ENCODE data around the gene OR2W3. TPM values are rescaled to one million over a fixed set of nuclear protein-coding genes. Genes with fewer than 3 reads are reported as not detected.

Gene OR2W3
- polyA plus RNA-seq, 1 donor from 2014 or later, result not detected

- no peak for TF ChIP-seq POLR2AphosphoS5 (IDR thresholded peaks at IDR 0.05)
- no peak for TF ChIP-seq MXI1 (conservative IDR thresholded peaks at IDR 0.05; ENCODE audit: poor library complexity, severe bottlenecking)
- TF ChIP-seq EP300 (conservative IDR thresholded peaks at IDR 0.05; ENCODE audit: poor library complexity, severe bottlenecking), result no peak
- no peak for TF ChIP-seq RAD21 (conservative IDR thresholded peaks at IDR 0.05)
- no peak for TF ChIP-seq EZH2 (IDR thresholded peaks at IDR 0.05; ENCODE audit: borderline replicate concordance, insufficient read depth, low read length, poor library complexity, severe bottlenecking)
- no peak for TF ChIP-seq SMC3 (conservative IDR thresholded peaks at IDR 0.05; ENCODE audit: poor library complexity)
- TF ChIP-seq TAF1 (IDR thresholded peaks at IDR 0.05; ENCODE audit: low read depth), result no peak
- TF ChIP-seq CTCF (IDR thresholded peaks at IDR 0.05; ENCODE audit: poor library complexity, severe bottlenecking), result no peak
- no peak for TF ChIP-seq REST (IDR thresholded peaks at IDR 0.05; ENCODE audit: borderline replicate concordance)
- H3K9me3 ChIP-seq (ENCODE audit: low read length), result no peaks in the 10 kb centered on the region
Observed at GRCh38 chr1:247924868-247925267, 29.5 kb downstream of the OR2W3 start, which contains the start of gene OR2AJ1. OR2AJ1 (plus strand) TSS chr1:247924889; CDS start chr1:247933769, 8,880 bp downstream.

GRCh38 chr1:247933989-247934388 lies 38.6 kb downstream of the OR2W3 start:
- Histone ChIP-seq H3K27ac (ENCODE audit: low read length) (no peak overlapping the region), H3K27me3 (ENCODE audit: insufficient read depth, low read depth, low read length) (no peaks in the 10 kb centered on the region), H3K4me3 (ENCODE audit: low read length) (no peak overlapping the region), H3K4me2 (ENCODE audit: low read length) (no peak overlapping the region), H2AFZ (ENCODE audit: low read depth, low read length) (no peak overlapping the region), H3K9me3 (ENCODE audit: low read length) (no peaks in the 10 kb centered on the region), H3F3A (ENCODE audit: insufficient read depth, low read length, poor library complexity, severe bottlenecking) (no peaks in the 10 kb centered on the region), H3K36me3 (ENCODE audit: insufficient read depth, low read length) (no peaks in the 10 kb centered on the region), H3K79me2 (replicated peaks; ENCODE audit: insufficient read depth, low read length) (no peaks in the 10 kb centered on the region), H3K9ac (ENCODE audit: low read length) (no peak overlapping the region), H4K20me1 (ENCODE audit: insufficient read depth) (no peaks in the 10 kb centered on the region), H3K9me2 (ENCODE audit: insufficient read depth, low read length) (no peaks in the 10 kb centered on the region)
- TF ChIP-seq EZH2 (IDR thresholded peaks at IDR 0.05; ENCODE audit: borderline replicate concordance, insufficient read depth, low read length, poor library complexity, severe bottlenecking) (no peak), RAD21 (conservative IDR thresholded peaks at IDR 0.05) (no peak), POLR2AphosphoS5 (IDR thresholded peaks at IDR 0.05) (no peak), EP300 (conservative IDR thresholded peaks at IDR 0.05; ENCODE audit: poor library complexity, severe bottlenecking) (no peak), MXI1 (conservative IDR thresholded peaks at IDR 0.05; ENCODE audit: poor library complexity, severe bottlenecking) (no peak), CTCF (IDR thresholded peaks at IDR 0.05; ENCODE audit: poor library complexity, severe bottlenecking) (no peak), SMC3 (conservative IDR thresholded peaks at IDR 0.05; ENCODE audit: poor library complexity) (no peak), TAF1 (IDR thresholded peaks at IDR 0.05; ENCODE audit: low read depth) (no peak), REST (IDR thresholded peaks at IDR 0.05; ENCODE audit: borderline replicate concordance) (no peak)

More at GRCh38 chr1:247924868-247925267, 29.5 kb downstream of the OR2W3 start, which contains the start of gene OR2AJ1:
- no peak within 1 kb of the TSS for H3K4me3 ChIP-seq (ENCODE audit: low read length)
- no peak within 1 kb of the TSS for H2AFZ ChIP-seq (ENCODE audit: low read depth, low read length)
- no peak within 1 kb of the TSS for H3K9ac ChIP-seq (ENCODE audit: low read length)
- no peaks in the 10 kb centered on the region for H4K20me1 ChIP-seq (ENCODE audit: insufficient read depth)
- H3K27me3 ChIP-seq (ENCODE audit: insufficient read depth, low read depth, low read length), result no peaks in the 10 kb centered on the region
- H3K79me2 ChIP-seq (replicated peaks; ENCODE audit: insufficient read depth, low read length), result no peaks in the 10 kb centered on the region
- no peak within 1 kb of the TSS for H3K4me2 ChIP-seq (ENCODE audit: low read length)
- H3F3A ChIP-seq (ENCODE audit: insufficient read depth, low read length, poor library complexity, severe bottlenecking), result no peaks in the 10 kb centered on the region
- no peaks in the 10 kb centered on the region for H3K36me3 ChIP-seq (ENCODE audit: insufficient read depth, low read length)
- no peak within 1 kb of the TSS for H3K27ac ChIP-seq (ENCODE audit: low read length)
- H3K9me2 ChIP-seq (ENCODE audit: insufficient read depth, low read length), result no peaks in the 10 kb centered on the region
